HepG2 (cell line): Measurements from ENCODE around the gene ELP1. TPM values are rescaled to one million over a fixed set of nuclear protein-coding genes. Genes with fewer than 3 reads are reported as not detected.

Source experiments
- ASH2L ChIP-seq: fragments of 300-600, 200-600 bp; sonication (generic); IDR thresholded peaks from 2 replicates; pipeline ENCODE4 v1.7.0; 2017; ENCODE audit warnings: low read depth, mild to moderate bottlenecking, moderate library complexity, mixed read lengths, low read length; ENCODE audit not compliant: insufficient read length
- BCL3 ChIP-seq: sonication (generic); formaldehyde crosslinking; IDR thresholded peaks from 2 replicates; pipeline ENCODE4 v1.5.1; 2020; ENCODE audit warnings: mild to moderate bottlenecking, missing genetic modification reagents, moderate library complexity
- ELF1 ChIP-seq: sonication (generic); formaldehyde crosslinking; IDR thresholded peaks from 2 replicates; pipeline ENCODE4 v1.4.0; 2020; ENCODE audit warnings: missing genetic modification reagents
- NPAS2 ChIP-seq: sonication (generic); formaldehyde crosslinking; IDR thresholded peaks from 2 replicates; pipeline ENCODE4 v1.8.0; 2022; ENCODE audit warnings: mild to moderate bottlenecking, missing genetic modification reagents, borderline replicate concordance
- NR2F1 ChIP-seq, 2 experiments: fragments of 450-650 bp in 1 of 2; formaldehyde crosslinking in 1 of 2; IDR thresholded peaks; 2 replicates each; pipeline versions ENCODE4 v1.5.0 to v1.6.1; 2016 to 2020; ENCODE audit warnings: mild to moderate bottlenecking in 1 of 2, missing compliant biosample characterization in 1 of 2, missing genetic modification reagents in 1 of 2, moderate library complexity in 1 of 2
- PHB2 ChIP-seq: fragments of 450-650 bp; IDR thresholded peaks from 2 replicates; pipeline ENCODE4 v1.6.1; 2018; ENCODE audit not compliant: partially characterized antibody
- PRMT3 ChIP-seq: sonication (generic); formaldehyde crosslinking; IDR thresholded peaks from 2 replicates; pipeline ENCODE4 v1.8.1; 2022; ENCODE audit warnings: low read depth, mild to moderate bottlenecking, moderate library complexity, missing genetic modification reagents, borderline replicate concordance
- RARG ChIP-seq: sonication (generic); formaldehyde crosslinking; IDR thresholded peaks from 2 replicates; pipeline ENCODE4 v1.4.0; 2020; ENCODE audit warnings: low read depth, mild to moderate bottlenecking, missing genetic modification reagents
- RNF2 ChIP-seq: fragments of 450-650 bp; conservative IDR thresholded peaks from 2 replicates; pipeline ENCODE4 v1.6.1; 2016; ENCODE audit warnings: low read depth
- SIN3A ChIP-seq: IDR thresholded peaks from 2 replicates; pipeline ENCODE4 v1.6.1; 2011; ENCODE audit warnings: low read depth, mild to moderate bottlenecking, control low read depth, low read length, borderline replicate concordance
- ZBTB10 ChIP-seq: sonication (generic); formaldehyde crosslinking; IDR thresholded peaks from 2 replicates; pipeline ENCODE4 v1.4.0; 2020; ENCODE audit warnings: missing genetic modification reagents, borderline replicate concordance
- ZC3H4 ChIP-seq: sonication (generic); formaldehyde crosslinking; IDR thresholded peaks from 2 replicates; pipeline ENCODE4 v1.4.0; 2020; ENCODE audit warnings: missing genetic modification reagents, borderline replicate concordance
- ZFP37 ChIP-seq: sonication (generic); formaldehyde crosslinking; IDR thresholded peaks from 2 replicates; pipeline ENCODE4 v1.4.0; 2020; ENCODE audit warnings: missing genetic modification reagents, borderline replicate concordance
- ZNF382 ChIP-seq: sonication (generic); formaldehyde crosslinking; IDR thresholded peaks from 2 replicates; pipeline ENCODE4 v1.5.0; 2020; ENCODE audit warnings: missing genetic modification reagents, mild to moderate bottlenecking, borderline replicate concordance
- ZNF431 ChIP-seq: sonication (generic); formaldehyde crosslinking; IDR thresholded peaks from 2 replicates; pipeline ENCODE4 v1.9.0; 2022; ENCODE audit warnings: missing genetic modification reagents, low read depth, mild to moderate bottlenecking, borderline replicate concordance
- ZNF558 ChIP-seq: sonication (generic); formaldehyde crosslinking; IDR thresholded peaks from 2 replicates; pipeline ENCODE4 v1.9.0; 2022; ENCODE audit warnings: mild to moderate bottlenecking, missing genetic modification reagents, borderline replicate concordance
- ZNF605 ChIP-seq: sonication (generic); formaldehyde crosslinking; IDR thresholded peaks from 2 replicates; pipeline ENCODE4 v1.8.0; 2022; ENCODE audit warnings: mild to moderate bottlenecking, missing genetic modification reagents
- ZNF782 ChIP-seq: sonication (generic); formaldehyde crosslinking; IDR thresholded peaks from 2 replicates; pipeline ENCODE4 v1.4.0; 2020; ENCODE audit warnings: missing genetic modification reagents, mild to moderate bottlenecking, borderline replicate concordance
- ZNF839 ChIP-seq: sonication (generic); formaldehyde crosslinking; IDR thresholded peaks from 2 replicates; pipeline ENCODE4 v1.4.0; 2020; ENCODE audit warnings: missing genetic modification reagents, mild to moderate bottlenecking, borderline replicate concordance
- polyA plus RNA-seq, 8 experiments: library from polyadenylated mRNA; depleted of rRNA in 3 of 8; stranded (reverse) in 7 of 8; unstranded in 1 of 8; fragments of >200 nt; fragmentation: Illumina TruSeq in 4 of 8; extraction: Trizol in 4 of 8; gene quantifications; 2 replicates each; pipeline versions ENCODE4 v1.2.1 to v1.2.3, GENCODE V29; 2011 to 2016; ENCODE audit warnings: low read depth in 4 of 8, missing spikeins in 1 of 8, mixed read lengths in 1 of 8; ENCODE audit not compliant: insufficient read depth in 1 of 8
- total RNA-seq, 5 experiments: library from RNA; depleted of rRNA; stranded (reverse); fragments of >200 nt; fragmentation: Illumina TruSeq; extraction: Trizol; gene quantifications; 2 replicates each; pipeline ENCODE4 v1.2.3, GENCODE V29; 2016; ENCODE audit warnings: low read depth in 1 of 5
- TF ChIP-seq, protein P1 (sequence below): sonication (generic); formaldehyde crosslinking; conservative IDR thresholded peaks from 2 replicates; pipeline ENCODE4 v1.5.0; 2020; ENCODE audit warnings: missing genetic modification reagents
- TF ChIP-seq, protein P2 (sequence below): sonication (generic); formaldehyde crosslinking; conservative IDR thresholded peaks from 2 replicates; pipeline ENCODE4 v1.8.0; 2022; ENCODE audit warnings: missing genetic modification reagents

The ELP1 gene
- total and polyA plus RNA-seq, 2 of the 13 experiments (the other 11 are each of a cell fraction or from before 2014, with no cell fraction given): 157 to 275 TPM

- TF ChIP-seq ZFP37 (peak; percentile 66; the same call in 1 of the 2 replicates), RNF2 (no peak), PRMT3 (no peak), ZNF382 (CRISPR knock-in tag) (no peak), ZNF558 (CRISPR knock-in tag) (no peak), BCL3 (CRISPR knock-in tag) (peak; percentile 90; the same call in 1 of the 2 replicates), NPAS2 (CRISPR knock-in tag) (no peak), ZNF839 (no peak), ZNF605 (CRISPR knock-in tag) (peak; percentile 98), NR2F1 (CRISPR knock-in tag; IDR thresholded peaks at IDR 0.05) (peak; percentile 94 to 98), ELF1 (CRISPR knock-in tag) (peak; percentile 46; the same call in 1 of the 2 replicates), PHB2 (no peak), ASH2L (peak; percentile 89), ZNF431 (CRISPR knock-in tag) (peak; percentile 90; the same call in 1 of the 2 replicates), RARG (CRISPR knock-in tag) (0 out of 2 replicates have a peak, but pooled peaks have one; percentile 84), ZC3H4 (CRISPR knock-in tag) (0 out of 2 replicates have a peak, but pooled peaks have one; percentile 32), ZNF782 (peak; percentile 49; the same call in 1 of the 2 replicates), SIN3A (0 out of 2 replicates have a peak, but pooled peaks have one; percentile 62), ZBTB10 (CRISPR knock-in tag) (peak; percentile 75; the same call in 1 of the 2 replicates)
- TF ChIP-seq, protein P1, sequence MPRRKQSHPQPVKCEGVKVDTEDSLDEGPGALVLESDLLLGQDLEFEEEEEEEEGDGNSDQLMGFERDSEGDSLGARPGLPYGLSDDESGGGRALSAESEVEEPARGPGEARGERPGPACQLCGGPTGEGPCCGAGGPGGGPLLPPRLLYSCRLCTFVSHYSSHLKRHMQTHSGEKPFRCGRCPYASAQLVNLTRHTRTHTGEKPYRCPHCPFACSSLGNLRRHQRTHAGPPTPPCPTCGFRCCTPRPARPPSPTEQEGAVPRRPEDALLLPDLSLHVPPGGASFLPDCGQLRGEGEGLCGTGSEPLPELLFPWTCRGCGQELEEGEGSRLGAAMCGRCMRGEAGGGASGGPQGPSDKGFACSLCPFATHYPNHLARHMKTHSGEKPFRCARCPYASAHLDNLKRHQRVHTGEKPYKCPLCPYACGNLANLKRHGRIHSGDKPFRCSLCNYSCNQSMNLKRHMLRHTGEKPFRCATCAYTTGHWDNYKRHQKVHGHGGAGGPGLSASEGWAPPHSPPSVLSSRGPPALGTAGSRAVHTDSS: no peak
- TF ChIP-seq, protein P2, sequence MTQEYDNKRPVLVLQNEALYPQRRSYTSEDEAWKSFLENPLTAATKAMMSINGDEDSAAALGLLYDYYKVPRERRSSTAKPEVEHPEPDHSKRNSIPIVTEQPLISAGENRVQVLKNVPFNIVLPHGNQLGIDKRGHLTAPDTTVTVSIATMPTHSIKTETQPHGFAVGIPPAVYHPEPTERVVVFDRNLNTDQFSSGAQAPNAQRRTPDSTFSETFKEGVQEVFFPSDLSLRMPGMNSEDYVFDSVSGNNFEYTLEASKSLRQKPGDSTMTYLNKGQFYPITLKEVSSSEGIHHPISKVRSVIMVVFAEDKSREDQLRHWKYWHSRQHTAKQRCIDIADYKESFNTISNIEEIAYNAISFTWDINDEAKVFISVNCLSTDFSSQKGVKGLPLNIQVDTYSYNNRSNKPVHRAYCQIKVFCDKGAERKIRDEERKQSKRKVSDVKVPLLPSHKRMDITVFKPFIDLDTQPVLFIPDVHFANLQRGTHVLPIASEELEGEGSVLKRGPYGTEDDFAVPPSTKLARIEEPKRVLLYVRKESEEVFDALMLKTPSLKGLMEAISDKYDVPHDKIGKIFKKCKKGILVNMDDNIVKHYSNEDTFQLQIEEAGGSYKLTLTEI (CRISPR knock-in tag): no peak
These were observed 48.1 kb downstream of the ELP1 start (continued) for GRCh38 chr9:108885643-108886348.
